HL-60 (cell line): Measurements from ENCODE around the gene SRCIN1.

ENCODE experiments used
- DNase-seq, 2 experiments: peaks; one replicate each; pipeline ENCODE4 v3.0.0-alpha.2; 2010 to 2020; ENCODE audit warnings: low read depth in 1 of 2, low spot score in 1 of 2
- H3K27ac ChIP-seq: fragments of 250-450 bp; sonication (Bioruptor Pico); replicated peaks from 2 replicates; pipeline ENCODE4 v1.5.1; 2020; ENCODE audit warnings: mild to moderate bottlenecking, moderate library complexity
- H3K27me3 ChIP-seq: fragments of 250-450 bp; sonication (Bioruptor Pico); 2 replicates; pipeline ENCODE4 v1.5.1; 2021; ENCODE audit warnings: mild to moderate bottlenecking, moderate library complexity; ENCODE audit not compliant: insufficient read depth, poor library complexity, severe bottlenecking
- H3K4me3 ChIP-seq: replicated peaks from 2 replicates; pipeline ENCODE4 v1.5.1; 2011; ENCODE audit warnings: mild to moderate bottlenecking, control low read depth, low read length; ENCODE audit not compliant: insufficient read depth
- GABPA ChIP-seq: IDR thresholded peaks from 2 replicates; pipeline ENCODE4 v1.6.1; 2012; ENCODE audit warnings: low read depth
- POLR2AphosphoS5 ChIP-seq: IDR thresholded peaks from 2 replicates; pipeline ENCODE4 v1.6.1; 2012; ENCODE audit warnings: low read depth
- SPI1 ChIP-seq: IDR thresholded peaks from 2 replicates; pipeline ENCODE4 v1.6.1; 2012; ENCODE audit warnings: low read depth, mild to moderate bottlenecking, borderline replicate concordance
- TF ChIP-seq, protein P1 (sequence below): IDR thresholded peaks from one replicate; pipeline ENCODE4 v1.5.1; 2011; ENCODE audit warnings: low read length, control low read depth, inconsistent platforms; ENCODE audit not compliant: insufficient read depth
- TF ChIP-seq, protein P2 (sequence below): IDR thresholded peaks from 2 replicates; pipeline ENCODE4 v1.6.1; 2012; ENCODE audit warnings: low read depth; ENCODE audit not compliant: insufficient replicate concordance

SRCIN1 gene

GRCh38 chr17:38559880-38560230, 45.9 kb downstream of the SRCIN1 start:
- TF ChIP-seq POLR2AphosphoS5: no peak
- TF ChIP-seq, protein P1, sequence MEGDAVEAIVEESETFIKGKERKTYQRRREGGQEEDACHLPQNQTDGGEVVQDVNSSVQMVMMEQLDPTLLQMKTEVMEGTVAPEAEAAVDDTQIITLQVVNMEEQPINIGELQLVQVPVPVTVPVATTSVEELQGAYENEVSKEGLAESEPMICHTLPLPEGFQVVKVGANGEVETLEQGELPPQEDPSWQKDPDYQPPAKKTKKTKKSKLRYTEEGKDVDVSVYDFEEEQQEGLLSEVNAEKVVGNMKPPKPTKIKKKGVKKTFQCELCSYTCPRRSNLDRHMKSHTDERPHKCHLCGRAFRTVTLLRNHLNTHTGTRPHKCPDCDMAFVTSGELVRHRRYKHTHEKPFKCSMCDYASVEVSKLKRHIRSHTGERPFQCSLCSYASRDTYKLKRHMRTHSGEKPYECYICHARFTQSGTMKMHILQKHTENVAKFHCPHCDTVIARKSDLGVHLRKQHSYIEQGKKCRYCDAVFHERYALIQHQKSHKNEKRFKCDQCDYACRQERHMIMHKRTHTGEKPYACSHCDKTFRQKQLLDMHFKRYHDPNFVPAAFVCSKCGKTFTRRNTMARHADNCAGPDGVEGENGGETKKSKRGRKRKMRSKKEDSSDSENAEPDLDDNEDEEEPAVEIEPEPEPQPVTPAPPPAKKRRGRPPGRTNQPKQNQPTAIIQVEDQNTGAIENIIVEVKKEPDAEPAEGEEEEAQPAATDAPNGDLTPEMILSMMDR: no peak
- TF ChIP-seq, protein P2, sequence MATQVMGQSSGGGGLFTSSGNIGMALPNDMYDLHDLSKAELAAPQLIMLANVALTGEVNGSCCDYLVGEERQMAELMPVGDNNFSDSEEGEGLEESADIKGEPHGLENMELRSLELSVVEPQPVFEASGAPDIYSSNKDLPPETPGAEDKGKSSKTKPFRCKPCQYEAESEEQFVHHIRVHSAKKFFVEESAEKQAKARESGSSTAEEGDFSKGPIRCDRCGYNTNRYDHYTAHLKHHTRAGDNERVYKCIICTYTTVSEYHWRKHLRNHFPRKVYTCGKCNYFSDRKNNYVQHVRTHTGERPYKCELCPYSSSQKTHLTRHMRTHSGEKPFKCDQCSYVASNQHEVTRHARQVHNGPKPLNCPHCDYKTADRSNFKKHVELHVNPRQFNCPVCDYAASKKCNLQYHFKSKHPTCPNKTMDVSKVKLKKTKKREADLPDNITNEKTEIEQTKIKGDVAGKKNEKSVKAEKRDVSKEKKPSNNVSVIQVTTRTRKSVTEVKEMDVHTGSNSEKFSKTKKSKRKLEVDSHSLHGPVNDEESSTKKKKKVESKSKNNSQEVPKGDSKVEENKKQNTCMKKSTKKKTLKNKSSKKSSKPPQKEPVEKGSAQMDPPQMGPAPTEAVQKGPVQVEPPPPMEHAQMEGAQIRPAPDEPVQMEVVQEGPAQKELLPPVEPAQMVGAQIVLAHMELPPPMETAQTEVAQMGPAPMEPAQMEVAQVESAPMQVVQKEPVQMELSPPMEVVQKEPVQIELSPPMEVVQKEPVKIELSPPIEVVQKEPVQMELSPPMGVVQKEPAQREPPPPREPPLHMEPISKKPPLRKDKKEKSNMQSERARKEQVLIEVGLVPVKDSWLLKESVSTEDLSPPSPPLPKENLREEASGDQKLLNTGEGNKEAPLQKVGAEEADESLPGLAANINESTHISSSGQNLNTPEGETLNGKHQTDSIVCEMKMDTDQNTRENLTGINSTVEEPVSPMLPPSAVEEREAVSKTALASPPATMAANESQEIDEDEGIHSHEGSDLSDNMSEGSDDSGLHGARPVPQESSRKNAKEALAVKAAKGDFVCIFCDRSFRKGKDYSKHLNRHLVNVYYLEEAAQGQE: no peak
- TF ChIP-seq GABPA: no peak
- no peak for TF ChIP-seq SPI1
- H3K27ac ChIP-seq: no peak overlapping the region
- no peak overlapping the region; the same call in 1 of the 2 replicates for H3K4me3 ChIP-seq
- DNase-seq: no peak
- peaks cover 39% of the 10 kb centered on the region for H3K27me3 ChIP-seq

DNA sequence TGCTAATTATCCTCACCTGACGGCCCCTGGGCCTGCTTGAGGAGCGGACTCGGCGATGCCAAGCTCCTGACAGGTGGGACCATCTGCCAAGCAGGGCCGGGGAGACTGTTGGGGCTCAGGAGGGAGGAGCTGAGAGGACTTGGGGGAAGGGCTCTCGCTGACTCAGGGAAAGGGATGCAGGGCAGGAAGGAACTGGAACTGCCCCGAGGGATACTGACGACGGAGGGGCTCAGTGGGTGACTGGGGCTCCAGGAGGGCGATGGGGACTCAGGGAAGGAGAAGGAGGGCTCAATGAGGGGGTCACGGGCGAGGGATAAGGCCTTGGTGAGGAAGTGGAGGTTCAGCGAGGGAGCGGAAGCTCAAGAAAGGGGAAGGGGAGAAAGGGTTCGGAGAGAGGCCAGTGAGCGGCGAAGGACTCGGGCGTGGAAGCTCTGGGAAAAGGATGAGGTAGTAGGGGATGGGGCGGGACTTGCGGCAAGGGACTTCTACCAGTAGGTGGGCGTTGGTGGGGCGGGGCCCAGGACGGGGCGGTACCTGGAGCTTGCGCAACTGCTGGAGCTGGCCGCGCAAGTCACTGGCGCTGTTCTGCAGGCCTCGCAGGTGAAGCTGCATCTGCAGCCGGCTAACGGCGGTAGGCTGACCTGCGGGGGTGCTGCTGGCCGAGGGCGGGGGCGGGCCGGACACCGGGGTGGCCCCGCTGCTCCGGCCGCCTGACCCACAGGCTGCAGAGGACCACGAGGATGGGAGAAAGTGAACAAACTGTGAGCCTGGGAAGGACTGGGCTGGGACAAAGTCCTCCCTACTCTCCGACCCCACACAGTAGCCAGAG, 46.5 kb downstream of the SRCIN1 start:
- DNase-seq: peak; percentile 87 to 93
- Histone ChIP-seq H3K27me3 (peaks cover 35% of the 10 kb centered on the region), H3K27ac (0 out of 2 replicates have a peak overlapping the region, but pooled peaks have one; percentile 13), H3K4me3 (peak overlapping the region; percentile 42)
- TF ChIP-seq SPI1: peak; percentile 96
- no peak for TF ChIP-seq POLR2AphosphoS5

DNA sequence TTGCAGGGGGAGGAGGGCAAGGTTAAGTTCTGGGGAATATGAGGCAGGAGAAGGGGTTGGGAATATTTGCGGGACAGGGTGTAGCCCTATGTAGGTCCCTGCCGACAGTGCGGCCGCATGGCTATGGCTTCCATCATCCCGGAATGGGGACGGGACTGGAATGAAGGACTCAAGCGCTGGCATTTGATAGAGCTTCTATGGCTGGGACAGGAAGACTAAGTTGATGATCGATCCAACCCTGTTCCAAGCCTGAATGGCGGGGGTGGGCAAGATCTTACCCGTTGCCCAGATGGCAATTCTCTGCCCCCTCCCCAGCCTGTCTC, 47.1 kb downstream of the SRCIN1 start:
- 0 out of 2 replicates have a peak overlapping the region, but pooled peaks have one; percentile 13 for H3K27ac ChIP-seq
- DNase-seq: no peak
- peaks cover 29% of the 10 kb centered on the region for H3K27me3 ChIP-seq
- H3K4me3 ChIP-seq: peak overlapping the region; percentile 42
- no peak for TF ChIP-seq SPI1
- no peak for TF ChIP-seq POLR2AphosphoS5
- TF ChIP-seq, protein P1: no peak
- TF ChIP-seq, protein P2: no peak
- no peak for TF ChIP-seq GABPA

GRCh38 chr17:38557836-38558727, 47.7 kb downstream of the SRCIN1 start:
- Histone ChIP-seq H3K27me3 (peaks cover 23% of the 10 kb centered on the region), H3K27ac (no peak overlapping the region), H3K4me3 (peak overlapping the region; percentile 42)
- peak; percentile 88 to 89 for DNase-seq
- no peak for TF ChIP-seq GABPA
- TF ChIP-seq, protein P1: peak; percentile 91
